Panc1 (cell line): ENCODE data around the gene SLC29A2.

Experiments used
- POLR2AphosphoS5 ChIP-seq: IDR thresholded peaks from 2 replicates; pipeline ENCODE4 v1.6.1; 2012; ENCODE audit warnings: mild to moderate bottlenecking, low read depth, low read length, moderate library complexity
- TF ChIP-seq, protein P1 (sequence below): fragments of 450-650 bp; IDR thresholded peaks from 2 replicates; pipeline ENCODE4 v1.5.1; 2017; ENCODE audit warnings: mild to moderate bottlenecking
- TF ChIP-seq, protein P2 (sequence below), 2 experiments: IDR thresholded peaks; 2 replicates each; pipeline ENCODE4 v1.6.1; 2011 to 2012; ENCODE audit warnings: low read depth in 2 of 2, control low read depth in 1 of 2, low read length in 1 of 2, mild to moderate bottlenecking in 1 of 2, moderate library complexity in 1 of 2; ENCODE audit not compliant: insufficient read depth in 1 of 2

DNA sequence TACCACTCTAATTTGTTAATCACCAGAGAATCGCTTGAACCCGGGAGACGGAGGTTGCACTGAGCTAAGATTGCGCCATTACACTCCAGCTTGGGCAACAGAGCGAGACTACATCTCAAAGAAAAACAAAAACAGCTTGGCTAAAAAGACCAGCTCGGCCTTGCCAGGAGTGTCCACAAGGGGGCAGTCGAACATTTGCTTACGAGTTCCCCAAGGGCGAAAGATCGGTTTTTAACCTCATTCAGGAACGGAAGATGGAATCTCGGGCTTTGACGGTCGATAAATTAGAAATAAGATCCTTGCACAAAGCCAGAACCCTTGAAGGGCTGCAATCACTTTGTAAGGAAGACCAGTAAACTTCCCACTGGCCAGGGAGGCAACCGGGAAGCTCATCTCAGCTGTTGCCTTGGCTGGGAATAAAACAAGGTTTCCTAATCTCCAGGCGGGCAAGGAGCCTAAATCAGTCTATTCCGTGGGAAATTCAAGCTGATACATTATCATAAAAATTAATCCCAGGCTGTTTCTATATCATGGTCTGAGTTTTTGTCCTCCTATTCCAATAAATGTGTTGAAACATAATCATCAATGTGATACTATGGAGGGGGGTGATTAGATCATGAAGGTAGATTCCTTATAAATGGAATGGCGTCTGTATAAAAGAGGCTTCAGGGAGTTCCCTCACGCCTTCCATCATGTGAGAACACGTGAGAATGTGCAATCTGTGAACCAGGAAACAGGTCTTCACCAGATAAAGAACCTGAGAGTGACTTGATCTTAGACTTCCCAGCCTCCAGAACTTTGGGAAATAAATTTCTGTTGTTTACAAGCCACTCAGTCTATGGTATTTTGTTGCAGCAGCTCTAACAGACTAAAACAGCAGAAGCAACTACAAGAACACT is 14.9 kb upstream of the SLC29A2 start:
- TF ChIP-seq, protein P1, sequence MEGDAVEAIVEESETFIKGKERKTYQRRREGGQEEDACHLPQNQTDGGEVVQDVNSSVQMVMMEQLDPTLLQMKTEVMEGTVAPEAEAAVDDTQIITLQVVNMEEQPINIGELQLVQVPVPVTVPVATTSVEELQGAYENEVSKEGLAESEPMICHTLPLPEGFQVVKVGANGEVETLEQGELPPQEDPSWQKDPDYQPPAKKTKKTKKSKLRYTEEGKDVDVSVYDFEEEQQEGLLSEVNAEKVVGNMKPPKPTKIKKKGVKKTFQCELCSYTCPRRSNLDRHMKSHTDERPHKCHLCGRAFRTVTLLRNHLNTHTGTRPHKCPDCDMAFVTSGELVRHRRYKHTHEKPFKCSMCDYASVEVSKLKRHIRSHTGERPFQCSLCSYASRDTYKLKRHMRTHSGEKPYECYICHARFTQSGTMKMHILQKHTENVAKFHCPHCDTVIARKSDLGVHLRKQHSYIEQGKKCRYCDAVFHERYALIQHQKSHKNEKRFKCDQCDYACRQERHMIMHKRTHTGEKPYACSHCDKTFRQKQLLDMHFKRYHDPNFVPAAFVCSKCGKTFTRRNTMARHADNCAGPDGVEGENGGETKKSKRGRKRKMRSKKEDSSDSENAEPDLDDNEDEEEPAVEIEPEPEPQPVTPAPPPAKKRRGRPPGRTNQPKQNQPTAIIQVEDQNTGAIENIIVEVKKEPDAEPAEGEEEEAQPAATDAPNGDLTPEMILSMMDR: peak; percentile 97
- no peak for TF ChIP-seq POLR2AphosphoS5
- TF ChIP-seq, protein P2, sequence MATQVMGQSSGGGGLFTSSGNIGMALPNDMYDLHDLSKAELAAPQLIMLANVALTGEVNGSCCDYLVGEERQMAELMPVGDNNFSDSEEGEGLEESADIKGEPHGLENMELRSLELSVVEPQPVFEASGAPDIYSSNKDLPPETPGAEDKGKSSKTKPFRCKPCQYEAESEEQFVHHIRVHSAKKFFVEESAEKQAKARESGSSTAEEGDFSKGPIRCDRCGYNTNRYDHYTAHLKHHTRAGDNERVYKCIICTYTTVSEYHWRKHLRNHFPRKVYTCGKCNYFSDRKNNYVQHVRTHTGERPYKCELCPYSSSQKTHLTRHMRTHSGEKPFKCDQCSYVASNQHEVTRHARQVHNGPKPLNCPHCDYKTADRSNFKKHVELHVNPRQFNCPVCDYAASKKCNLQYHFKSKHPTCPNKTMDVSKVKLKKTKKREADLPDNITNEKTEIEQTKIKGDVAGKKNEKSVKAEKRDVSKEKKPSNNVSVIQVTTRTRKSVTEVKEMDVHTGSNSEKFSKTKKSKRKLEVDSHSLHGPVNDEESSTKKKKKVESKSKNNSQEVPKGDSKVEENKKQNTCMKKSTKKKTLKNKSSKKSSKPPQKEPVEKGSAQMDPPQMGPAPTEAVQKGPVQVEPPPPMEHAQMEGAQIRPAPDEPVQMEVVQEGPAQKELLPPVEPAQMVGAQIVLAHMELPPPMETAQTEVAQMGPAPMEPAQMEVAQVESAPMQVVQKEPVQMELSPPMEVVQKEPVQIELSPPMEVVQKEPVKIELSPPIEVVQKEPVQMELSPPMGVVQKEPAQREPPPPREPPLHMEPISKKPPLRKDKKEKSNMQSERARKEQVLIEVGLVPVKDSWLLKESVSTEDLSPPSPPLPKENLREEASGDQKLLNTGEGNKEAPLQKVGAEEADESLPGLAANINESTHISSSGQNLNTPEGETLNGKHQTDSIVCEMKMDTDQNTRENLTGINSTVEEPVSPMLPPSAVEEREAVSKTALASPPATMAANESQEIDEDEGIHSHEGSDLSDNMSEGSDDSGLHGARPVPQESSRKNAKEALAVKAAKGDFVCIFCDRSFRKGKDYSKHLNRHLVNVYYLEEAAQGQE (IDR thresholded peaks at IDR 0.05; ENCODE audit: insufficient read depth in 1 of 2, low read depth in 2 of 2, low read length in 1 of 2): no peak
